Naive thymus-derived CD8-positive, alpha-beta T cell (primary cell): ENCODE data around the gene HTT. TPM values are rescaled to one million over a fixed set of nuclear protein-coding genes. Genes with fewer than 3 reads are reported as not detected.
A peak's percentile ranks its signal among the peaks of the same experiment; 100 is the strongest.

ENCODE experiments used
- ATAC-seq, 2 donors: fragments of 150-1000 bp; cut with Tn5 transposase in 1 of 2; sonication (Bioruptor Pico), chemical (Tn5 transposase) in 1 of 2; 1 replicate in 1 of 2; 2 replicates in 1 of 2; pipeline ENCODE4 v1.10.0; 2021; ENCODE audit warnings: mild to moderate bottlenecking in 2 of 2, moderate library complexity in 2 of 2
- POLR2A ChIA-PET: fragments of 350-600 bp; sonication (Branson Sonifier 250); formaldehyde crosslinking; loops from one replicate; lab custom pipeline; 2021; ENCODE audit warnings: antibody characterized with exemption; lab: Charles Lee
- DNase-seq, 10 donors: peaks; one replicate each; pipeline versions ENCODE4 v3.0.0 to v3.0.0-alpha.2; 2020 to 2022
- H3K27ac Mint-ChIP-seq, 10 donors: one replicate each; pipeline ENCODE4 v1.8.0; 2020 to 2022; ENCODE audit warnings: mild to moderate bottlenecking in 10 of 10, mixed read lengths in 10 of 10, moderate library complexity in 4 of 10, inconsistent platforms in 1 of 10
- H3K27me3 Mint-ChIP-seq, 5 donors: one replicate each; pipeline ENCODE4 v1.8.0; 2021 to 2022; ENCODE audit warnings: mixed read lengths in 5 of 5
- H3K36me3 Mint-ChIP-seq, 3 donors: one replicate each; pipeline ENCODE4 v1.8.0; 2020 to 2022; ENCODE audit warnings: mixed read lengths in 3 of 3, mild to moderate bottlenecking in 2 of 3, inconsistent platforms in 1 of 3
- H3K4me1 Mint-ChIP-seq, 4 donors: one replicate each; pipeline ENCODE4 v1.8.0; 2021 to 2022; ENCODE audit warnings: mixed read lengths in 4 of 4
- H3K4me3 Mint-ChIP-seq, 10 donors: one replicate each; pipeline ENCODE4 v1.8.0; 2020 to 2022; ENCODE audit warnings: mild to moderate bottlenecking in 10 of 10, mixed read lengths in 10 of 10, moderate library complexity in 6 of 10, inconsistent platforms in 1 of 10
- H3K9me3 Mint-ChIP-seq, 9 donors: one replicate each; pipeline ENCODE4 v1.8.0; 2020 to 2022; ENCODE audit warnings: mixed read lengths in 9 of 9, mild to moderate bottlenecking in 3 of 9, inconsistent platforms in 1 of 9, moderate library complexity in 1 of 9
- polyA plus RNA-seq, 3 donors: library from polyadenylated mRNA; unstranded; fragments of 300-500 nt; fragmentation: Illumina TruSeq; gene quantifications; one replicate each; pipeline ENCODE4 v1.2.3, GENCODE V29; 2021
- total RNA-seq, 8 experiments: library from RNA in 2 of 8; stranded (reverse) in 2 of 8; gene quantifications; one replicate each; pipeline ENCODE4 v1.2.3 and lab custom pipeline; 2021 to 2026

Gene HTT
- total and polyA plus RNA-seq, 5 experiments from 2014 or later = 2.2 to 64.6 (median 5.0) TPM

- POLR2A ChIA-PET = no interaction called here
- peak overlapping the region in 1 of 10 donors; percentile 39 for H3K27ac Mint-ChIP-seq
- no peaks in the 10 kb centered on the region for H3K9me3 Mint-ChIP-seq
These were observed 34.6 kb upstream of the HTT start for GRCh38 chr4:3039706-3040366.

DNA sequence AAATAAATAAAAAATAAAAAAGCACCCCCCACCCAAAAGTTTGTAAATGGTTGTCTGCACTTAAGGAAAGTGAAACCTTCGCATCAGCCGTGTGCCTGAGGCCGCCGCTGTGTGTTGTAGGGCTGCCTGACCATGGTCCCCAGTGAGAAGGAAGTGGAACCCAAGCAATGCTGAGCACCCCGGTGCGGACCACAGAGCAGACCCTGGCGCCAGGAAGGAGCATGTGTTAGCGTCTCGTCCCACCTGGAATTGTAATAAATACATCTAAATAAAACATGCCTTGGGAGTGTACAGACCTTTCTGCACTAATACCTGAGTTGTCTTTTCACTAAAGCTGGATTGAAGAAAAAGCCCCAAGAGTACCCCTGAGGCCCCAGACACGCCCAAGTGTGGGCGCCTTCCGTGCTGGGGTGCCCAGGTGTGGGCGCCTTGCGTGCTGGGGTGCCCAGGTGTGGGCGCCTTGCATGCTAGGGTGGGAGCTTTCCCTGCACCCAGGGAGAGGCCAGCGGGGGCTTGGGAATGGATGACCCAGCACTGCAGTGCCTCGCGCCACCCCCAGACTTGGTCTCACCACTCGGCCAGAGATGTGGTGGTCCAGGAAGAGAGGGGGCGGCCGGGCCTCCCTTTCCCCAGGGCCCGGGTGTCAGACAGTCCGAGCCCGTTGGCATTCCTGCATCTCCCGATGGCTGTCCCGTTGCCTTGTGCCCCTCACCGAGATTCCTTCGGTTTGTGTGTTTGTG, 33.9 kb upstream of the HTT start:
- Mint-ChIP-seq H3K27me3 (peaks cover 0 to 12% (median 3%) of the 10 kb centered on the region in 5 donors), H3K27ac (peak overlapping the region in 2 of 10 donors; percentile 90 to 94), H3K36me3 (peaks cover 0 to 2% (median 0%) of the 10 kb centered on the region in 3 donors), H3K4me3 (peak overlapping the region in 9 of 10 donors; percentile 84 to 93 (median 86)), H3K9me3 (peaks cover 0 to 2% (median 2%) of the 10 kb centered on the region in 9 donors), H3K4me1 (peaks cover 21 to 66% (median 49%) of the 10 kb centered on the region in 4 donors)
- POLR2A ChIA-PET = interaction anchor here (1.3 to 1.5 kb wide), 2 partner anchors 35 to 105 kb away, joined by 4 to 9 read pairs; partner anchors contain the start of gene HTT
- ATAC-seq (no peak), DNase-seq (no peak)

More at GRCh38 chr4:3039706-3040366, 34.6 kb upstream of the HTT start:
- DNase-seq = no peak
- Mint-ChIP-seq H3K27me3 (peaks cover 0 to 12% (median 3%) of the 10 kb centered on the region in 5 donors), H3K4me3 (peak overlapping the region in 1 of 10 donors; percentile 24), H3K36me3 (no peaks in the 10 kb centered on the region), H3K4me1 (peaks cover 16 to 58% (median 41%) of the 10 kb centered on the region in 4 donors)
- ATAC-seq = no peak

DNA sequence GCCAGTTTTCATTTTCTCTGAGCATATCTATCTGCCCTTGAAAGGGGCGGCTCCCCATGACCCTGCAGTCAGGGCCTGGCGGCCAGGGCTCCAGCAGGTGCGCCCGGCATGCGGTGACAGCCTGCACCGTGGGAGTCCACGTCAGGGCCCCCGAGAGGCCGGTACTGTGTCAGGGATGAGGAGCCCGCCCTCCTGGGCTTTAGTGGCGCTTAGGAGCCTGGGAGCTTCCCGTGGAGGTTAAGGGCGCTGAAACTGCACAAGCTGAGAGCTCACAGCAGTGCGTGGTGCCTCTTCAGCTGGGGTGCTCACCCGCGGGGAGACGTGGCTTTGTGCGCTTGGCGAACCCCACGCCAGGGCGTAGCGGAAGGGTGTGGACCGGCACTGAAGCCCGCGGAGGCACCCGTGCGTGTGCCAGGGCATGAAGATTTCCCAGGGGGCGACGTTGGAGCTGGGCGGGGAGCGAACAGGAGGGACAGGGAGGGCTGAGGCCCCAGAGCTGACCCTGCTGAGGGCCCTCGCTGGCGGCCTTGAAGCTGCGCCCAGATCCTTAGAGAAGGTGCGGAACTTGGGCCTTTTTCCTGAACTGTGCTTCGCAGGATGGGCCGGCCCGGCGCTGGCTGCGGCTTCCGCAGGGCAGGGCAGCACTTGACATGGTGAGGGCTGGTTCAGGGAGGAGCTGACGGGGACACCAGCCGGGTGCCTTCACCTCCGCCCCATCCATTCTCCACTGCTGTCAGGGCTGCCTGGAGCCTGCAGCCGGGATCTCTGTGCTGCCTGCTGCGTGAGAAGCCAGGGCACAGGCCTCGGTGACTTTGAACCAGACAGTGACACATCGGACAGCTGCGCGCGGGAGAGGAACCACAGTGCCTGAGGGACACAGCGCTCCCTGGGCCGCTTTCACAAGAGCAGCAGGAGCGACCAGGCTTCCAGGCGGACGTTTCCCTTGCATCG, 33.0 kb upstream of the HTT start:
- peak overlapping the region; percentile 37 to 94 (median 76) for H3K27ac Mint-ChIP-seq
- DNase-seq (peak in 7 of 10 donors; percentile 20 to 69 (median 28)), ATAC-seq (peak; percentile 41 to 67)
- H3K27me3 Mint-ChIP-seq = peaks cover 0 to 12% (median 3%) of the 10 kb centered on the region in 5 donors
- POLR2A ChIA-PET = interaction anchor here (1.2 to 1.5 kb wide), 4 partner anchors 34 to 106 kb away, joined by 3 to 9 read pairs (median 6); partner anchors contain the start of genes GRK4, HTT and NOP14
- peaks cover 22 to 74% (median 54%) of the 10 kb centered on the region in 4 donors for H3K4me1 Mint-ChIP-seq
- H3K36me3 Mint-ChIP-seq = peaks cover 0 to 4% (median 0%) of the 10 kb centered on the region in 3 donors
- H3K4me3 Mint-ChIP-seq = peak overlapping the region; percentile 80 to 93 (median 86)
- peaks cover 0 to 4% (median 4%) of the 10 kb centered on the region in 9 donors for H3K9me3 Mint-ChIP-seq

DNA sequence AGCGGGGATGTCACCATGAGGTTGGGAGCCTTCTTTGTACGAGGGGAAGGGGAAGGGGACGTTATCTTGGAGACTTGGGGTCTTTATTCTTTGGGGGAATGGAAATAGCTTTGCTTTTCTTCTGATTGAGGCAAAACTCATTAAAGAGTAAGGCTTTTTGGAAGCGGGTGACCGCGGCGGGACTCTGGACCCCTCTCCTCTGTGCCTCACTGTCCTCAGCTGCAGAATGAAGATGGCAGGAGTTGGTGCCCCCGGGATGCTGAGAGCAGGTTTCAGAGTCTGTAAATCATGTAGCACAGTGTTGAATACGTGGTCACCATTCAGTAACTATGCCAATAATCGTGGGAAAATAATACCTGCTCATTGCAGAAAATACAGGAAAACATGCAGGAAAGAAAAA, 32.3 kb upstream of the HTT start:
- ATAC-seq (no peak), DNase-seq (no peak)
- Mint-ChIP-seq H3K36me3 (peaks cover 0 to 4% (median 0%) of the 10 kb centered on the region in 3 donors), H3K4me3 (peak overlapping the region; percentile 80 to 93 (median 86)), H3K9me3 (peaks cover 0 to 4% (median 4%) of the 10 kb centered on the region in 9 donors), H3K27me3 (peaks cover 0 to 7% (median 2%) of the 10 kb centered on the region in 5 donors), H3K4me1 (peaks cover 21 to 76% (median 49%) of the 10 kb centered on the region in 4 donors), H3K27ac (peak overlapping the region in 7 of 10 donors; percentile 47 to 94 (median 71))
- POLR2A ChIA-PET = interaction anchor here (1.2 to 1.5 kb wide), 3 partner anchors 33 to 80 kb away, joined by 3 to 9 read pairs (median 7); partner anchors contain the start of genes GRK4, HTT and NOP14

DNA sequence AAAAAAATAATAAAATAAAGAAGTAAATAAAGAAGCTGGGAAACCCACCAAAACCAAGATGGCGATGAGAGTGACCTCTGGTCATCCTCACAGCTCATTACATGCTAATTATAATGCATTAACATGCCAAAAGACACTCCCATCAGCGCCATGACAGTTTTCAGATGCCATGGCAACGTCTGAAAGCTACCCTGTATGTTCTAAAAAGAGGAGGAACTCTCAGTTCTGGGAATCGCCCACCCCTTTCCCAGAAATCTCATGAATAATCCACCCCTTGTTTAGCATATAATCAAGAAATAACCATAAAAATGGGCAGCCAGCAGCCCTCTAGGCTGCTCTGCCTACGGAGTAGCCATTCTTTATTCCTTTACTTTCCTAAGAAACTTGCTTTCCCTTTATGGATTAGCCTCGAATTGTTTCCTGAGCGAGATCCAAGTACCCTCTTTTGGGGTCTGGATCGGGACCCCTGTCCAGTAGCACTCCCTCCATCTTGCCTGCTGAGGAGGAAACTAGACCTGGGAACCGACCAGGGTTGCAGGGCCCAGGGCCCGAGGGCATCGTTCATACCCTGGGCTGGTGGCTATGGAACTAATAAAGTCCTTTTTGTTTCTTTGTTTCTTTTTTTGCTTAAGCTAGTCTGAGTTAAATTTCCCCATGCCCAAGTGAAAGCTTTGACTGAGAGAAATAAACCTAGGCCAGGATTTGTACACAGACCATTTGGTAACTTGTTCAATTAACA, 31.0 kb upstream of the HTT start:
- peaks cover 0 to 4% (median 4%) of the 10 kb centered on the region in 9 donors for H3K9me3 Mint-ChIP-seq
- DNase-seq (no peak), ATAC-seq (no peak)
- POLR2A ChIA-PET = no interaction called here
- H3K36me3 Mint-ChIP-seq = peaks cover 0 to 4% (median 0%) of the 10 kb centered on the region in 3 donors
- peak overlapping the region in 2 of 10 donors; percentile 15 to 71 for H3K27ac Mint-ChIP-seq
- H3K27me3 Mint-ChIP-seq = peaks cover 0 to 3% (median 0%) of the 10 kb centered on the region in 5 donors
- peaks cover 18 to 74% (median 48%) of the 10 kb centered on the region in 4 donors for H3K4me1 Mint-ChIP-seq
- H3K4me3 Mint-ChIP-seq = peak overlapping the region in 4 of 10 donors; percentile 14 to 68 (median 16)

- H3K4me3 Mint-ChIP-seq = peak overlapping the region; percentile 46 to 82 (median 60)
- peaks cover 0 to 3% (median 0%) of the 10 kb centered on the region in 5 donors for H3K27me3 Mint-ChIP-seq
- H3K9me3 Mint-ChIP-seq = peaks cover 0 to 4% (median 4%) of the 10 kb centered on the region in 9 donors
- peak overlapping the region; percentile 26 to 96 (median 84) for H3K27ac Mint-ChIP-seq
- H3K36me3 Mint-ChIP-seq = peaks cover 0 to 4% (median 0%) of the 10 kb centered on the region in 3 donors
- ATAC-seq (peak; percentile 45 to 80), DNase-seq (peak; percentile 29 to 86 (median 80))
- peaks cover 18 to 65% (median 46%) of the 10 kb centered on the region in 4 donors for H3K4me1 Mint-ChIP-seq
- POLR2A ChIA-PET = interaction anchor here (0.8 to 1.2 kb wide), 2 partner anchors 11 to 259 kb away, joined by 3 to 4 read pairs; no protein-coding TSS in a partner anchor
These were observed 29.3 kb upstream of the HTT start for GRCh38 chr4:3044870-3045819.

GRCh38 chr4:3046162-3046561, 28.3 kb upstream of the HTT start:
- peak overlapping the region in 4 of 10 donors; percentile 5 to 96 (median 80) for H3K27ac Mint-ChIP-seq
- H3K4me1 Mint-ChIP-seq = peaks cover 18 to 60% (median 43%) of the 10 kb centered on the region in 4 donors
- H3K4me3 Mint-ChIP-seq = peak overlapping the region in 1 of 10 donors; percentile 58
- peaks cover 0 to 3% (median 0%) of the 10 kb centered on the region in 5 donors for H3K27me3 Mint-ChIP-seq
- peaks cover 0 to 4% (median 4%) of the 10 kb centered on the region in 9 donors for H3K9me3 Mint-ChIP-seq
- no peak for ATAC-seq
- POLR2A ChIA-PET = no interaction called here
- DNase-seq = no peak
- peaks cover 0 to 4% (median 0%) of the 10 kb centered on the region in 3 donors for H3K36me3 Mint-ChIP-seq

DNA sequence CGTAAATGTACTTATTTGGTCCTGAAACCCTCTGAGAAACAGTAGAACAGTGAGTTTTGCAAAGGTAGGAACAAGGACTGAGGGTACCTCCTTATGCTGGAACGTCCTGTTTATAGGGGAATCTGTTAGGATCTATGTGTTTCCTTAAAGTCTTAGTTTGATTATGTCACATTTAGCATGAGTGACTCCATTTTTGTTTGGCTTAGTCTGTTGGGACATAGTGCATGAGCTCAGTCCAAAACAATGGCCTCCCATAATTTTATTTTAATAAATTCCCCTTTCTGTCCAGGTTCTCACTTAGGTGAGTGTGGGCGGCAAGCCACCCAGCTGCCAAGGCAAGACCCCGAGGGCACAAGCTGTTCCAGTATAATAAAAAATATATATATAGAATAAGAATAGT, 27.9 kb upstream of the HTT start:
- Mint-ChIP-seq H3K36me3 (peaks cover 0 to 4% (median 0%) of the 10 kb centered on the region in 3 donors), H3K4me3 (peak overlapping the region in 2 of 10 donors; percentile 36 to 76), H3K9me3 (peaks cover 0 to 4% (median 4%) of the 10 kb centered on the region in 9 donors), H3K4me1 (peaks cover 16 to 56% (median 39%) of the 10 kb centered on the region in 4 donors), H3K27ac (peak overlapping the region in 1 of 10 donors; percentile 86), H3K27me3 (peaks cover 0 to 2% (median 0%) of the 10 kb centered on the region in 5 donors)
- ATAC-seq = no peak
- POLR2A ChIA-PET = no interaction called here
- no peak for DNase-seq

DNA sequence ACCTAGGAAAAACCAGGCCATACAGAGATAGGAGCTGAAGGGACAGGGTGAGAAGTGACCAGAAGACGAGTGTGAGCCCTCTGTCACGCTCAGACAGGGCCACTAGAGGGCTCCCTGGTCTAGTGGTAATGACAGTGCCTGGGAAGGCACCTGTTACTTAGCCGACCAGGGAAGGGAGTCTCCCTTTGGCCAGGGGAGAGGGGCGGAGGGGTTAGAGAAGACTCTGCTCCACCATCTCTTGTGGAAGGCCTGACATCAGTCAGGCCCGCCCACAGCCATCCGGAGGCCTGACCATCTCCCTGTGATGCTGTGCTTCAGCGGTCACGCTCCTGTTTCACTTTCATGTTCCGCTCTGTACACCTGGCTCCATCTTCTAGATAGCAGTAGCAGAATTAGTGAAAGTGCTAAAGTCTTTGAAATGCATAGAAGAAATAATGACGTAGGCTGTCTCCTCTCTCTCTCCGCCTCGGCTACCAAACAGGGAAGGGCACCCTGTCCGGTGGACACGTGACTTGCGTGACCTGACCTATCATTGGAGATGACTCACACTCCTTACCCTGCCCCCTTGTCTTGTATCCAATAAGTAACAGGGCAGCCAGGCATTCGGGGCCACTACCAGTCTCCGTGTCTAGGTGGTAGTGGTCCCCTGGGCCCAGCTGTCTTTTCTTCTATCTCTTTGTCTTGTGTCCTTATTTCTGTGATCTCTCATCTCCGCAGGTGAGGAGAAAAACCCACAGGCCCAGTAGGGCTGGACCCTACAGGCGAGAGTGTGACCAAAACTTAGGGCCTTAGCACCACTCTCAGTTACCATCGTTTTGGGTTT, 26.8 kb upstream of the HTT start:
- Mint-ChIP-seq H3K4me1 (peaks cover 12 to 47% (median 31%) of the 10 kb centered on the region in 4 donors), H3K9me3 (peaks cover 0 to 4% (median 4%) of the 10 kb centered on the region in 9 donors), H3K27me3 (peaks cover 0 to 2% (median 0%) of the 10 kb centered on the region in 5 donors), H3K4me3 (peak overlapping the region; percentile 65 to 89 (median 84)), H3K27ac (peak overlapping the region; percentile 30 to 94 (median 84)), H3K36me3 (peaks cover 0 to 4% (median 0%) of the 10 kb centered on the region in 3 donors)
- peak; percentile 25 to 82 (median 56) for DNase-seq
- POLR2A ChIA-PET = no interaction called here
- peak; percentile 59 to 78 for ATAC-seq
